ENCODE data around the gene CNGA3.

CNGA3 gene

GRCh38 chr2:98378196-98378595 is 31.9 kb downstream of the CNGA3 start:
- TF ChIP-seq ZNF654 (tag by site-specific recombination; IDR thresholded peaks at IDR 0.05; ENCODE audit: low read depth) (no peak), ZNF146 (tag by site-specific recombination; IDR thresholded peaks at IDR 0.05) (no peak), ZNF324 (tag by site-specific recombination; IDR thresholded peaks at IDR 0.05) (no peak), ZIC2 (tag by site-specific recombination; IDR thresholded peaks at IDR 0.05) (peak; percentile 10; the same call in 1 of the 2 replicates), ZNF23 (tag by site-specific recombination; IDR thresholded peaks at IDR 0.05; ENCODE audit: borderline replicate concordance) (no peak)
- TF ChIP-seq, protein P1, sequence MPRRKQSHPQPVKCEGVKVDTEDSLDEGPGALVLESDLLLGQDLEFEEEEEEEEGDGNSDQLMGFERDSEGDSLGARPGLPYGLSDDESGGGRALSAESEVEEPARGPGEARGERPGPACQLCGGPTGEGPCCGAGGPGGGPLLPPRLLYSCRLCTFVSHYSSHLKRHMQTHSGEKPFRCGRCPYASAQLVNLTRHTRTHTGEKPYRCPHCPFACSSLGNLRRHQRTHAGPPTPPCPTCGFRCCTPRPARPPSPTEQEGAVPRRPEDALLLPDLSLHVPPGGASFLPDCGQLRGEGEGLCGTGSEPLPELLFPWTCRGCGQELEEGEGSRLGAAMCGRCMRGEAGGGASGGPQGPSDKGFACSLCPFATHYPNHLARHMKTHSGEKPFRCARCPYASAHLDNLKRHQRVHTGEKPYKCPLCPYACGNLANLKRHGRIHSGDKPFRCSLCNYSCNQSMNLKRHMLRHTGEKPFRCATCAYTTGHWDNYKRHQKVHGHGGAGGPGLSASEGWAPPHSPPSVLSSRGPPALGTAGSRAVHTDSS (tag by site-specific recombination; IDR thresholded peaks at IDR 0.05) = no peak
- Histone ChIP-seq H3K27ac (ENCODE audit: extremely low read depth, low read depth, low read length) (no peak overlapping the region), H3K36me3 (ENCODE audit: control insufficient read depth in 2 of 2, insufficient read depth in 1 of 2, low read length in 2 of 2) (no peaks in the 10 kb centered on the region), H3K4me3 (ENCODE audit: low read depth, low read length) (no peak overlapping the region), H3K4me1 (ENCODE audit: control insufficient read depth, insufficient read depth, low read length) (no peaks in the 10 kb centered on the region), H3K9me3 (ENCODE audit: control insufficient read depth, insufficient read depth, low read depth, low read length) (no peaks in the 10 kb centered on the region)
- POLR2A ChIA-PET = no interaction called here
- CTCF ChIA-PET = no interaction called here

- ChIA-PET CTCF (no interaction called here), POLR2A (no interaction called here)
- TF ChIP-seq ZBTB20 (tag by site-specific recombination; IDR thresholded peaks at IDR 0.05) = no peak
- TF ChIP-seq, protein P2, sequence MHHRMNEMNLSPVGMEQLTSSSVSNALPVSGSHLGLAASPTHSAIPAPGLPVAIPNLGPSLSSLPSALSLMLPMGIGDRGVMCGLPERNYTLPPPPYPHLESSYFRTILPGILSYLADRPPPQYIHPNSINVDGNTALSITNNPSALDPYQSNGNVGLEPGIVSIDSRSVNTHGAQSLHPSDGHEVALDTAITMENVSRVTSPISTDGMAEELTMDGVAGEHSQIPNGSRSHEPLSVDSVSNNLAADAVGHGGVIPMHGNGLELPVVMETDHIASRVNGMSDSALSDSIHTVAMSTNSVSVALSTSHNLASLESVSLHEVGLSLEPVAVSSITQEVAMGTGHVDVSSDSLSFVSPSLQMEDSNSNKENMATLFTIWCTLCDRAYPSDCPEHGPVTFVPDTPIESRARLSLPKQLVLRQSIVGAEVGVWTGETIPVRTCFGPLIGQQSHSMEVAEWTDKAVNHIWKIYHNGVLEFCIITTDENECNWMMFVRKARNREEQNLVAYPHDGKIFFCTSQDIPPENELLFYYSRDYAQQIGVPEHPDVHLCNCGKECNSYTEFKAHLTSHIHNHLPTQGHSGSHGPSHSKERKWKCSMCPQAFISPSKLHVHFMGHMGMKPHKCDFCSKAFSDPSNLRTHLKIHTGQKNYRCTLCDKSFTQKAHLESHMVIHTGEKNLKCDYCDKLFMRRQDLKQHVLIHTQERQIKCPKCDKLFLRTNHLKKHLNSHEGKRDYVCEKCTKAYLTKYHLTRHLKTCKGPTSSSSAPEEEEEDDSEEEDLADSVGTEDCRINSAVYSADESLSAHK (tag by site-specific recombination; IDR thresholded peaks at IDR 0.05) = no peak
- Histone ChIP-seq H3K9me3 (ENCODE audit: control insufficient read depth, insufficient read depth, low read depth, low read length) (no peaks in the 10 kb centered on the region), H3K4me3 (ENCODE audit: low read depth, low read length) (no peak overlapping the region), H3K27ac (ENCODE audit: extremely low read depth, low read depth, low read length) (no peak overlapping the region), H3K4me1 (ENCODE audit: control insufficient read depth, insufficient read depth, low read length) (no peaks in the 10 kb centered on the region), H3K36me3 (ENCODE audit: control insufficient read depth in 2 of 2, insufficient read depth in 1 of 2, low read length in 2 of 2) (no peaks in the 10 kb centered on the region)
These were observed 32.6 kb downstream of the CNGA3 start for GRCh38 chr2:98378901-98379300.

- ChIA-PET POLR2A (no interaction called here), CTCF (interaction anchor here (0.9 to 1.0 kb wide), 2 partner anchors 679 to 680 kb away, joined by 3 to 4 read pairs; no protein-coding TSS in a partner anchor)
- Histone ChIP-seq H3K4me3 (ENCODE audit: low read depth, low read length) (no peak overlapping the region), H3K9me3 (ENCODE audit: control insufficient read depth, insufficient read depth, low read depth, low read length) (no peaks in the 10 kb centered on the region), H3K36me3 (ENCODE audit: control insufficient read depth in 2 of 2, insufficient read depth in 1 of 2, low read length in 2 of 2) (no peaks in the 10 kb centered on the region), H3K27ac (ENCODE audit: extremely low read depth, low read depth, low read length) (no peak overlapping the region), H3K4me1 (ENCODE audit: control insufficient read depth, insufficient read depth, low read length) (no peaks in the 10 kb centered on the region)
- TF ChIP-seq ZNF221 (tag by site-specific recombination; IDR thresholded peaks at IDR 0.05; ENCODE audit: borderline replicate concordance) (no peak), ZNF777 (tag by site-specific recombination; IDR thresholded peaks at IDR 0.05; ENCODE audit: borderline replicate concordance) (no peak), ZNF132 (tag by site-specific recombination; IDR thresholded peaks at IDR 0.05; ENCODE audit: borderline replicate concordance) (no peak)
These were observed 33.3 kb downstream of the CNGA3 start for GRCh38 chr2:98379311-98380202.

DNA sequence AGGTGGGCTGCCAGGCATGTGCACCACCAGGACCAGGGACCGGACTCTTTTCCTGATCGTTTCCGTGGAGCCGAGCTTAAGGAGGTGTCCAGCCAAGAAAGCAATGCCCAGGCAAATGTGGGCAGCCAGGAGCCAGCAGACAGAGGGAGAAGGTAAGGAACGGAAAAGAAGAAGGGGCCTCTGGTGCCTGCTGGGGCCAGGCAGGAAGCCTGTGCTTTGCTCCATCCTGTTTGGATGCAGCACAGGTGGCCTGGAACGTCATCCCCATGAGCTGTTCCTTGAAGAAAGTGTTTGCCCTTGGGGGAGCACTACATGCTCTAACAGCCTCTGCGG is 33.9 kb downstream of the CNGA3 start:
- ChIA-PET CTCF (interaction anchor here (0.9 to 1.0 kb wide), 2 partner anchors 680 to 681 kb away, joined by 3 to 4 read pairs; no protein-coding TSS in a partner anchor), POLR2A (no interaction called here)
- Histone ChIP-seq H3K36me3 (ENCODE audit: control insufficient read depth in 2 of 2, insufficient read depth in 1 of 2, low read length in 2 of 2) (no peaks in the 10 kb centered on the region), H3K27ac (ENCODE audit: extremely low read depth, low read depth, low read length) (no peak overlapping the region), H3K4me1 (ENCODE audit: control insufficient read depth, insufficient read depth, low read length) (no peaks in the 10 kb centered on the region), H3K9me3 (ENCODE audit: control insufficient read depth, insufficient read depth, low read depth, low read length) (no peaks in the 10 kb centered on the region), H3K4me3 (ENCODE audit: low read depth, low read length) (no peak overlapping the region)
- TF ChIP-seq ZNF19 (tag by site-specific recombination; IDR thresholded peaks at IDR 0.05; ENCODE audit: low read depth) (no peak), HOXA7 (CRISPR knock-in tag; IDR thresholded peaks at IDR 0.05; ENCODE audit: borderline replicate concordance) (no peak), ZBTB21 (tag by site-specific recombination; IDR thresholded peaks at IDR 0.05) (no peak)
- TF ChIP-seq, protein P3, sequence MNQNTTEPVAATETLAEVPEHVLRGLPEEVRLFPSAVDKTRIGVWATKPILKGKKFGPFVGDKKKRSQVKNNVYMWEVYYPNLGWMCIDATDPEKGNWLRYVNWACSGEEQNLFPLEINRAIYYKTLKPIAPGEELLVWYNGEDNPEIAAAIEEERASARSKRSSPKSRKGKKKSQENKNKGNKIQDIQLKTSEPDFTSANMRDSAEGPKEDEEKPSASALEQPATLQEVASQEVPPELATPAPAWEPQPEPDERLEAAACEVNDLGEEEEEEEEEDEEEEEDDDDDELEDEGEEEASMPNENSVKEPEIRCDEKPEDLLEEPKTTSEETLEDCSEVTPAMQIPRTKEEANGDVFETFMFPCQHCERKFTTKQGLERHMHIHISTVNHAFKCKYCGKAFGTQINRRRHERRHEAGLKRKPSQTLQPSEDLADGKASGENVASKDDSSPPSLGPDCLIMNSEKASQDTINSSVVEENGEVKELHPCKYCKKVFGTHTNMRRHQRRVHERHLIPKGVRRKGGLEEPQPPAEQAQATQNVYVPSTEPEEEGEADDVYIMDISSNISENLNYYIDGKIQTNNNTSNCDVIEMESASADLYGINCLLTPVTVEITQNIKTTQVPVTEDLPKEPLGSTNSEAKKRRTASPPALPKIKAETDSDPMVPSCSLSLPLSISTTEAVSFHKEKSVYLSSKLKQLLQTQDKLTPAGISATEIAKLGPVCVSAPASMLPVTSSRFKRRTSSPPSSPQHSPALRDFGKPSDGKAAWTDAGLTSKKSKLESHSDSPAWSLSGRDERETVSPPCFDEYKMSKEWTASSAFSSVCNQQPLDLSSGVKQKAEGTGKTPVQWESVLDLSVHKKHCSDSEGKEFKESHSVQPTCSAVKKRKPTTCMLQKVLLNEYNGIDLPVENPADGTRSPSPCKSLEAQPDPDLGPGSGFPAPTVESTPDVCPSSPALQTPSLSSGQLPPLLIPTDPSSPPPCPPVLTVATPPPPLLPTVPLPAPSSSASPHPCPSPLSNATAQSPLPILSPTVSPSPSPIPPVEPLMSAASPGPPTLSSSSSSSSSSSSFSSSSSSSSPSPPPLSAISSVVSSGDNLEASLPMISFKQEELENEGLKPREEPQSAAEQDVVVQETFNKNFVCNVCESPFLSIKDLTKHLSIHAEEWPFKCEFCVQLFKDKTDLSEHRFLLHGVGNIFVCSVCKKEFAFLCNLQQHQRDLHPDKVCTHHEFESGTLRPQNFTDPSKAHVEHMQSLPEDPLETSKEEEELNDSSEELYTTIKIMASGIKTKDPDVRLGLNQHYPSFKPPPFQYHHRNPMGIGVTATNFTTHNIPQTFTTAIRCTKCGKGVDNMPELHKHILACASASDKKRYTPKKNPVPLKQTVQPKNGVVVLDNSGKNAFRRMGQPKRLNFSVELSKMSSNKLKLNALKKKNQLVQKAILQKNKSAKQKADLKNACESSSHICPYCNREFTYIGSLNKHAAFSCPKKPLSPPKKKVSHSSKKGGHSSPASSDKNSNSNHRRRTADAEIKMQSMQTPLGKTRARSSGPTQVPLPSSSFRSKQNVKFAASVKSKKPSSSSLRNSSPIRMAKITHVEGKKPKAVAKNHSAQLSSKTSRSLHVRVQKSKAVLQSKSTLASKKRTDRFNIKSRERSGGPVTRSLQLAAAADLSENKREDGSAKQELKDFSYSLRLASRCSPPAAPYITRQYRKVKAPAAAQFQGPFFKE (tag by site-specific recombination; IDR thresholded peaks at IDR 0.05; ENCODE audit: borderline replicate concordance) = no peak
